GM12873 (cell line): ENCODE data around the gene CXCL12.

Experiments used
- TF ChIP-seq, protein P1 (sequence below): IDR thresholded peaks from 2 replicates; pipeline ENCODE4 v1.5.1; 2012; ENCODE audit warnings: low read depth, mild to moderate bottlenecking, moderate library complexity, low read length, control low read depth; ENCODE audit not compliant: insufficient read depth; ENCODE audit errors: missing control alignments

Gene CXCL12

DNA sequence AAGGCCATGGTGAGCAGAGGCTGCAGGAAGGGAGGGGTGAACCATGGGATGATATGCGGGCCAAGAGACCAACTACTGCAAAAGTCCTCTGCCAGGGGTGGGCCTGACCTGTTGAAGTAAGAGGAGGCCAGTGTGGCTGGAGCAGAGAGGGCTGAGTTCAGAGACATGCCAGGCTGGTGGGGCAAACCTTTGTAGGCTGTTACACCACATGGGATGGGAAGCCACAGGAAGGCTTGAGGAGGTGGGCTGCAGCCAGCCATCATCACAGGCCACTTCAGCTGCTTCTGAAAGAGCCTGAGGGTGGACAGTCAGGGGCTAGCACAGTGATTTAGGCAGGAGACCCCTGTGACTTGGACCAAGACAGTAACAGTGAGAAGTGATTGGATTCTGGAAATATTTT, 20.3 kb downstream of the CXCL12 start:
- TF ChIP-seq, protein P1, sequence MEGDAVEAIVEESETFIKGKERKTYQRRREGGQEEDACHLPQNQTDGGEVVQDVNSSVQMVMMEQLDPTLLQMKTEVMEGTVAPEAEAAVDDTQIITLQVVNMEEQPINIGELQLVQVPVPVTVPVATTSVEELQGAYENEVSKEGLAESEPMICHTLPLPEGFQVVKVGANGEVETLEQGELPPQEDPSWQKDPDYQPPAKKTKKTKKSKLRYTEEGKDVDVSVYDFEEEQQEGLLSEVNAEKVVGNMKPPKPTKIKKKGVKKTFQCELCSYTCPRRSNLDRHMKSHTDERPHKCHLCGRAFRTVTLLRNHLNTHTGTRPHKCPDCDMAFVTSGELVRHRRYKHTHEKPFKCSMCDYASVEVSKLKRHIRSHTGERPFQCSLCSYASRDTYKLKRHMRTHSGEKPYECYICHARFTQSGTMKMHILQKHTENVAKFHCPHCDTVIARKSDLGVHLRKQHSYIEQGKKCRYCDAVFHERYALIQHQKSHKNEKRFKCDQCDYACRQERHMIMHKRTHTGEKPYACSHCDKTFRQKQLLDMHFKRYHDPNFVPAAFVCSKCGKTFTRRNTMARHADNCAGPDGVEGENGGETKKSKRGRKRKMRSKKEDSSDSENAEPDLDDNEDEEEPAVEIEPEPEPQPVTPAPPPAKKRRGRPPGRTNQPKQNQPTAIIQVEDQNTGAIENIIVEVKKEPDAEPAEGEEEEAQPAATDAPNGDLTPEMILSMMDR, result no peak

DNA sequence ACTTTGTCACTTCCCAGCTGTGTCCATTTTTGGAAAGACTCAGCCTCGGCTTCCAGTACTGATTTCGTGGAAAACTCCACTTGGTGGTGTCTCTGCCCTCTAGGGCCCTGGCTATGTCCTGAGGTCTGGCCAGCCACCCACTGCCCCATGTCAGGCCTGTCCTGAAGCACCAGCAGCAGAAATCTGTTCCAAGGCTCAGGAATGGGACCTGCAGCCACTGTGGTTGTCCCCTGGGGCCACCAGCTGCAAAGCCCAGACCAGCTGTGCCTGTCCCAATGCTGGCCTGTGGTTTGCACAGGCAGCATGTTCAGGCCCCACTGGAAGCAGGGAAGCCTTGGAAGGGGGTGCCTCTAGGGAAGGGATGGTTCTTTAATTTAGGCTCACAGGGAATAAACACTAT, 21.2 kb downstream of the CXCL12 start:
- TF ChIP-seq, protein P1, result no peak

DNA sequence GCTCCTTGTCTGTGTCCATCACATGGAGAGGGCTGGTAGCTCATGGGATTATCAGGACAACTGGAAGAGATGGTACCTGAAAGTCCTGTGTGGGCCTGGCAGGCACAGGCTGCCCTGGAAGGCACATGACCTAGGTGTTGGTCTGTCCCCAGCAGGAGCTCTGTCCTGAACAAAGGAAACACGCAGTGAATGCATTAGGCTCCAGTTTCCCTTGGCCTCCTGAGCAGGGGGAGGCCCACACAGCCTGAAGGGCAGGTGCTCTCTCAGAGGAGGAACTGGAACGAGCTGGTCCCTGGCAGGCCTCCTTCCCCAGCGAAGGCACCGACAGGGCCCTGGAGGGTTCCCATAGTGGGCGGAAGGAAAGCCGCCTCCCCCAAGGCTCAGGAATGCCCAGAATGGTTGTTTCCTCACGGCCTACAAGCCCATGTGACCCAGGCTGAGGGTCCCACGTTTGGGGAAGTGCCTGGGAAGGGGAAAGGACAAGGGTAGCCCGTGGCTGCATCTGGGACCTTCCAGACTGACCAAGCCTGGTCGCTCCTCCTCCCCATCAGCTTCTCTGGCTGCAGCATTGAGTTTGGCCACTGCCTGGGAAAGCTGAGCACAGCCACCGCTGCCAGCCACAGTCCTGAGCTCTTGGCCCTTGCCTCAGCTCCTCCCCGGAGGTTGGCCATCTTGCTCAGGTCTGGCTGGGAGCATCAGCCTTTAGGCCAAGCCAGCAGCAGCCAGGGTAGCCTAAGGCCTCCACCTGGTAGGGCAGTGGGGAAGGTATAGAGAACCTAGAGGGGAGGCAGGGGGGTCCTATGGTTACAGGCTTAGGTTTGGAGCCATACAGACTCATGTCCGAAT, 21.8 kb downstream of the CXCL12 start:
- TF ChIP-seq, protein P1, result no peak

- TF ChIP-seq, protein P1, result no peak
These were observed 23.8 kb downstream of the CXCL12 start for GRCh38 chr10:44361109-44361508.

GRCh38 chr10:44358080-44358771, 26.7 kb downstream of the CXCL12 start:
- TF ChIP-seq, protein P1, result no peak

GRCh38 chr10:44357023-44357540, 27.8 kb downstream of the CXCL12 start:
- TF ChIP-seq, protein P1, result no peak
